Common myeloid progenitor, CD34-positive (primary cell): Measurements from ENCODE around the gene GINS3.

Experiments used
- CTCF ChIA-PET: fragments of 350-600 bp; sonication (Branson Sonifier 250); formaldehyde crosslinking; loops from one replicate; lab custom pipeline; 2021; ENCODE audit warnings: antibody characterized with exemption; lab: Charles Lee
- POLR2A ChIA-PET: fragments of 350-600 bp; sonication (Branson Sonifier 250); formaldehyde crosslinking; loops from one replicate; lab custom pipeline; 2021; ENCODE audit warnings: antibody characterized with exemption; lab: Charles Lee
- DNase-seq, 3 donors: peaks; one replicate each; pipeline versions ENCODE4 v3.0.0 to v3.0.0-alpha.2; 2013
- H3K27ac ChIP-seq, 2 experiments: 1 replicate in 1 of 2; 2 replicates in 1 of 2; pipeline ENCODE4 v1.7.0; 2013; ENCODE audit warnings: inconsistent platforms in 2 of 2, low read length in 2 of 2, mild to moderate bottlenecking in 2 of 2, low read depth in 1 of 2, moderate library complexity in 1 of 2; ENCODE audit not compliant: severe bottlenecking in 2 of 2, insufficient read depth in 1 of 2, poor library complexity in 1 of 2
- H3K27me3 ChIP-seq, 5 experiments: replicated peaks in 2 of 5; 1 replicate in 3 of 5; 2 replicates in 2 of 5; pipeline versions ENCODE4 v1.6.1 to v1.7.0; 2013; ENCODE audit warnings: low read length in 4 of 5, mild to moderate bottlenecking in 2 of 5, moderate library complexity in 2 of 5, inconsistent platforms in 1 of 5; ENCODE audit not compliant: insufficient read depth in 5 of 5, control insufficient read depth in 4 of 5
- H3K36me3 ChIP-seq, 4 experiments: 1 replicate in 2 of 4; 2 replicates in 2 of 4; pipeline versions ENCODE4 v1.6.1 to v1.7.0; 2013; ENCODE audit warnings: low read length in 3 of 4, control low read depth in 1 of 4, mild to moderate bottlenecking in 1 of 4; ENCODE audit not compliant: control insufficient read depth in 4 of 4, insufficient read depth in 4 of 4
- H3K4me1 ChIP-seq, 4 experiments: 1 replicate in 3 of 4; 2 replicates in 1 of 4; pipeline versions ENCODE4 v1.6.1 to v1.7.1; 2013; ENCODE audit warnings: low read length in 3 of 4, mild to moderate bottlenecking in 3 of 4, control low read depth in 1 of 4, inconsistent platforms in 1 of 4, moderate library complexity in 1 of 4; ENCODE audit not compliant: control insufficient read depth in 4 of 4, insufficient read depth in 4 of 4; ENCODE audit errors: control extremely low read depth in 1 of 4
- H3K4me3 ChIP-seq, 7 experiments: 1 replicate in 4 of 7; 2 replicates in 3 of 7; pipeline versions ENCODE4 v1.5.1 to v1.7.0; 2013; ENCODE audit warnings: mild to moderate bottlenecking in 7 of 7, low read length in 6 of 7, moderate library complexity in 6 of 7, inconsistent platforms in 2 of 7, low read depth in 2 of 7, control low read depth in 1 of 7; ENCODE audit not compliant: insufficient read depth in 4 of 7, control insufficient read depth in 1 of 7; ENCODE audit errors: extremely low read depth in 1 of 7
- H3K9me3 ChIP-seq, 5 experiments: 1 replicate in 4 of 5; 2 replicates in 1 of 5; pipeline versions ENCODE4 v1.6.1 to v1.7.1; 2013; ENCODE audit warnings: low read length in 4 of 5, mild to moderate bottlenecking in 2 of 5, inconsistent platforms in 1 of 5, low read depth in 1 of 5, moderate library complexity in 1 of 5; ENCODE audit not compliant: control insufficient read depth in 4 of 5, insufficient read depth in 2 of 5; ENCODE audit errors: control extremely low read depth in 1 of 5
- WGBS: methylation state at CpG from one replicate; pipeline ENCODE4 v1.1.5; 2013; ENCODE audit not compliant: insufficient coverage; 5-methylcytosine and 5-hydroxymethylcytosine counted together

Gene GINS3

GRCh38 chr16:58371841-58372240 lies 20.4 kb upstream of the GINS3 start:
- Histone ChIP-seq H3K4me1 (peaks cover 0 to 5% (median 0%) of the 10 kb centered on the region in 4 experiments), H3K4me3 (no peak overlapping the region), H3K36me3 (no peaks in the 10 kb centered on the region), H3K9me3 (peaks cover 0 to 5% (median 0%) of the 10 kb centered on the region in 5 experiments), H3K27ac (no peak overlapping the region), H3K27me3 (peaks cover 0 to 22% (median 3%) of the 10 kb centered on the region in 5 experiments)
- ChIA-PET CTCF (no interaction called here), POLR2A (no interaction called here)
- DNase-seq: no peak
- WGBS: 100% methylated on average over 2 of the region's 2 CpGs

GRCh38 chr16:58375386-58375785 lies 16.9 kb upstream of the GINS3 start:
- no peak overlapping the region for H3K4me3 ChIP-seq
- peaks cover 0 to 5% (median 0%) of the 10 kb centered on the region in 5 experiments for H3K9me3 ChIP-seq
- H3K27ac ChIP-seq: no peak overlapping the region
- no peak for DNase-seq
- peaks cover 0 to 4% (median 0%) of the 10 kb centered on the region in 4 experiments for H3K4me1 ChIP-seq
- ChIA-PET POLR2A (no interaction called here), CTCF (interaction anchor here (0.6 to 1.6 kb wide), 3 partner anchors 30 to 111 kb away, joined by 3 read pairs; no protein-coding TSS in a partner anchor)
- H3K36me3 ChIP-seq: no peaks in the 10 kb centered on the region
- peaks cover 0 to 6% (median 0%) of the 10 kb centered on the region in 5 experiments for H3K27me3 ChIP-seq

- WGBS: 94% methylated on average over 3 of the region's 4 CpGs
- Histone ChIP-seq H3K27me3 (peaks cover 0 to 3% (median 0%) of the 10 kb centered on the region in 5 experiments), H3K4me3 (no peak overlapping the region), H3K27ac (no peak overlapping the region), H3K36me3 (no peaks in the 10 kb centered on the region), H3K4me1 (peaks cover 0 to 4% (median 0%) of the 10 kb centered on the region in 4 experiments), H3K9me3 (peaks cover 0 to 1% (median 0%) of the 10 kb centered on the region in 5 experiments)
- ChIA-PET POLR2A (interaction anchor here (0.6 kb wide), 1 partner anchor 349 kb away, joined by 3 read pairs; no protein-coding TSS in a partner anchor), CTCF (no interaction called here)
- DNase-seq: no peak
Measured at GRCh38 chr16:58377932-58378331, 14.3 kb upstream of the GINS3 start.

GRCh38 chr16:58378401-58378800 lies 13.9 kb upstream of the GINS3 start:
- Histone ChIP-seq H3K27ac (no peak overlapping the region), H3K9me3 (peaks cover 0 to 1% (median 0%) of the 10 kb centered on the region in 5 experiments), H3K36me3 (no peaks in the 10 kb centered on the region), H3K4me1 (peaks cover 0 to 4% (median 0%) of the 10 kb centered on the region in 4 experiments), H3K4me3 (no peak overlapping the region), H3K27me3 (peaks cover 0 to 2% (median 0%) of the 10 kb centered on the region in 5 experiments)
- DNase-seq: no peak
- CTCF ChIA-PET: no interaction called here
- POLR2A ChIA-PET: interaction anchor here (0.6 kb wide), 1 partner anchor 350 kb away, joined by 3 read pairs; no protein-coding TSS in a partner anchor

- H3K27me3 ChIP-seq: no peaks in the 10 kb centered on the region
Measured at GRCh38 chr16:58379736-58380135, 12.5 kb upstream of the GINS3 start.

GRCh38 chr16:58381661-58382060 lies 10.6 kb upstream of the GINS3 start:
- CTCF ChIA-PET: interaction anchor here (1.6 kb wide), 1 partner anchor 8 kb away, joined by 4 read pairs; no protein-coding TSS in a partner anchor
- Histone ChIP-seq H3K4me3 (no peak overlapping the region), H3K4me1 (peaks cover 0 to 9% (median 0%) of the 10 kb centered on the region in 4 experiments), H3K36me3 (no peaks in the 10 kb centered on the region), H3K27ac (no peak overlapping the region), H3K9me3 (peaks cover 0 to 1% (median 0%) of the 10 kb centered on the region in 5 experiments), H3K27me3 (no peaks in the 10 kb centered on the region)
- no peak for DNase-seq
- POLR2A ChIA-PET: no interaction called here
- 100% methylated on average over 1 of the region's 1 CpG for WGBS

More at GRCh38 chr16:58379736-58380135, 12.5 kb upstream of the GINS3 start:
- WGBS: 95% methylated on average over 3 of the region's 4 CpGs
- H3K36me3 ChIP-seq: no peaks in the 10 kb centered on the region
- ChIA-PET POLR2A (no interaction called here), CTCF (interaction anchor here (0.7 kb wide), 1 partner anchor 33 kb away, joined by 3 read pairs; no protein-coding TSS in a partner anchor)
- H3K4me3 ChIP-seq: no peak overlapping the region
- H3K9me3 ChIP-seq: peaks cover 0 to 1% (median 0%) of the 10 kb centered on the region in 5 experiments
- DNase-seq: no peak
- H3K4me1 ChIP-seq: peaks cover 0 to 9% (median 0%) of the 10 kb centered on the region in 4 experiments
- H3K27ac ChIP-seq: no peak overlapping the region

- Histone ChIP-seq H3K27ac (no peak overlapping the region), H3K4me3 (no peak overlapping the region), H3K36me3 (no peaks in the 10 kb centered on the region), H3K27me3 (peaks cover 0 to 3% (median 2%) of the 10 kb centered on the region in 5 experiments), H3K4me1 (peaks cover 0 to 5% (median 0%) of the 10 kb centered on the region in 4 experiments), H3K9me3 (peaks cover 0 to 3% (median 0%) of the 10 kb centered on the region in 5 experiments)
- DNase-seq: peak in 2 of 3 donors; percentile 17 to 22
- WGBS: 60% methylated on average over 2 of the region's 5 CpGs
- POLR2A ChIA-PET: no interaction called here
- CTCF ChIA-PET: no interaction called here
Measured at GRCh38 chr16:58384437-58385055, 7.7 kb upstream of the GINS3 start.
